Gastrocnemius medialis (tissue), 4 donors: Measurements from ENCODE around the gene CACNA1A. TPM values are rescaled to one million over a fixed set of nuclear protein-coding genes. Genes with fewer than 3 reads are reported as not detected.
"Not testable (repeated sequence)": the region's sequence is repeated elsewhere in the genome, so short reads cannot be mapped to it uniquely, and the experiment has no call there.

Source experiments
- ATAC-seq, 2 donors: fragments of 150-250 bp; one replicate each; pipeline ENCODE4 v1.9.1; 2016
- DNase-seq, 2 donors: peaks; one replicate each; pipeline ENCODE4 v3.0.0-alpha.2; 2019
- H3K27ac ChIP-seq, 4 donors: fragments of 200-600 bp; sonication (generic); 1 replicate in 1 of 4; 2 replicates in 3 of 4; pipeline ENCODE4 v1.5.1; 2016 to 2018; ENCODE audit warnings: mild to moderate bottlenecking in 2 of 4, moderate library complexity in 1 of 4
- H3K27me3 ChIP-seq, 3 donors: fragments of 200-600 bp; sonication (generic) in 2 of 3; 1 replicate in 1 of 3; 2 replicates in 2 of 3; pipeline versions ENCODE4 v1.5.1 to v1.6.0; 2016 to 2019; ENCODE audit warnings: mild to moderate bottlenecking in 1 of 3, moderate library complexity in 1 of 3
- H3K36me3 ChIP-seq, 2 donors: fragments of 200-600 bp; sonication (generic) in 1 of 2; one replicate each; pipeline ENCODE4 v1.5.1; 2017 to 2018
- H3K4me1 ChIP-seq, 2 donors: fragments of 200-600 bp; sonication (generic) in 1 of 2; one replicate each; pipeline ENCODE4 v1.5.1; 2016 to 2017; ENCODE audit warnings: mild to moderate bottlenecking in 2 of 2
- H3K4me3 ChIP-seq, 4 donors: fragments of 200-600 bp; sonication (generic) in 3 of 4; 1 replicate in 1 of 4; 2 replicates in 3 of 4; pipeline ENCODE4 v1.5.1; 2016 to 2019; ENCODE audit warnings: mild to moderate bottlenecking in 2 of 4
- H3K9me3 ChIP-seq, 3 donors: fragments of 200-600 bp; sonication (generic) in 2 of 3; 1 replicate in 1 of 3; 2 replicates in 2 of 3; pipeline ENCODE4 v1.5.1; 2016 to 2019
- CTCF ChIP-seq, 5 experiments: fragments of 450-650 bp in 3 of 5; fragments of 200-600 bp in 2 of 5; sonication (generic) in 2 of 5; IDR thresholded peaks in 4 of 5; conservative IDR thresholded peaks in 1 of 5; 1 replicate in 4 of 5; 2 replicates in 1 of 5; pipeline ENCODE4 v1.5.1; 2016 to 2019; ENCODE audit warnings: antibody characterized with exemption in 5 of 5, mild to moderate bottlenecking in 3 of 5, moderate library complexity in 3 of 5
- POLR2A ChIP-seq, 2 donors: fragments of 450-650 bp; IDR thresholded peaks; one replicate each; pipeline ENCODE4 v1.6.1; 2017; ENCODE audit warnings: antibody characterized with exemption in 2 of 2, mild to moderate bottlenecking in 2 of 2, moderate library complexity in 2 of 2
- in situ Hi-C, 4 donors: fragments of 200-750 bp; cut with MboI; loops; one replicate each; pipeline versions ENCODE4 v1.15.0 to v1.8.0; 2017; ENCODE audit warnings: low sequenced_read_pairs in 4 of 4
- intact Hi-C: fragments of 100-400 bp; cut with DNase I; formaldehyde crosslinking; loops from one replicate; pipeline ENCODE4 v1.15.1; 2023; ENCODE audit warnings: low total_unique reads
- total RNA-seq, 4 donors: library from RNA; depleted of rRNA; stranded (reverse); fragments of >200 nt; gene quantifications; one replicate each; pipeline versions ENCODE4 v1.1.0 to v1.2.3, GENCODE V29; 2016

The CACNA1A gene
- total RNA-seq, 4 donors from 2014 or later = 0.15 to 0.51 (median 0.33) TPM; not detected in 1

DNA sequence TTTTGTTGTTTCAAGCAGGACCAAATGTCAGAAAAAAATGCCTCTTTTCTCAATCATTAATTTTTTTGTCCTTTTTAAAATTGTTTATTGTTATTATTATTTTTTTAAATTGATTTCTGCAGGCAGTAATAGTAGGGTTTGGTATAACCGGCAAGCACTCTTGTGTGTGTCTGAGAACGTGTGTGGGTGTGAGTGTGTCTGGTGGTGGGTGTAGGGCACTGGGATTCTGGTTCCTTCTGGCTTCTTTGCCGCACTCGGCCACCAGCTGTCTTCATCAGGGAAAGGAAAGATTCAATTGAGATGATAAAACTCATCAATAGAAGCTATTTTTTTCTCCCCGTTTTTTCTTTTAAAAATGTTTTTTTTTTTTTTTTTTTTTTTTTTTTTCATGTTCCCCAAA, 299.7 kb downstream of the CACNA1A start:
- intact Hi-C loops = loop anchor here (5.0 kb wide), 1 partner anchor 54 kb away; the partner anchor contains the start of genes IER2 and STX10
- Histone ChIP-seq H3K27ac (no peak overlapping the region), H3K9me3 (no peaks in the 10 kb centered on the region), H3K36me3 (no peaks in the 10 kb centered on the region), H3K4me1 (no peaks in the 10 kb centered on the region), H3K27me3 (peaks cover 2 to 13% (median 11%) of the 10 kb centered on the region in 3 donors), H3K4me3 (no peak overlapping the region)
- no peak for DNase-seq
- ATAC-seq = no peak
- no peak for TF ChIP-seq POLR2A (IDR thresholded peaks at IDR 0.05)
- TF ChIP-seq CTCF (IDR thresholded peaks at IDR 0.05 in 4 of 5, conservative IDR thresholded peaks at IDR 0.05 in 1 of 5) = no peak
- in situ Hi-C loops = no loop called here

- DNase-seq, H3K27ac ChIP-seq, H3K36me3 ChIP-seq, H3K4me3 ChIP-seq, in situ Hi-C loops, H3K27me3 ChIP-seq, H3K4me1 ChIP-seq, H3K9me3 ChIP-seq, intact Hi-C loops, ATAC-seq: not testable (repeated sequence)
These were observed 304.2 kb downstream of the CACNA1A start for GRCh38 chr19:13202112-13202511.

GRCh38 chr19:13198634-13199033, 307.6 kb downstream of the CACNA1A start:
- in situ Hi-C loops = loop anchor here in 1 of 4 donors (10.0 kb wide), 1 partner anchor 66 kb away; no protein-coding TSS in a partner anchor
- TF ChIP-seq CTCF (IDR thresholded peaks at IDR 0.05 in 4 of 5, conservative IDR thresholded peaks at IDR 0.05 in 1 of 5) (no peak), POLR2A (IDR thresholded peaks at IDR 0.05) (no peak)
- no peak overlapping the region for H3K4me3 ChIP-seq
- no peaks in the 10 kb centered on the region for H3K27me3 ChIP-seq
- no peaks in the 10 kb centered on the region for H3K9me3 ChIP-seq
- no peak overlapping the region for H3K27ac ChIP-seq
- ATAC-seq (no peak), DNase-seq (no peak)
- H3K36me3 ChIP-seq = no peaks in the 10 kb centered on the region
- no peaks in the 10 kb centered on the region for H3K4me1 ChIP-seq
- intact Hi-C loops = no loop called here

- Histone ChIP-seq H3K36me3 (no peaks in the 10 kb centered on the region), H3K27me3 (no peaks in the 10 kb centered on the region), H3K4me3 (no peak overlapping the region), H3K9me3 (no peaks in the 10 kb centered on the region), H3K4me1 (no peaks in the 10 kb centered on the region), H3K27ac (no peak overlapping the region)
- ATAC-seq (no peak), DNase-seq (no peak)
- TF ChIP-seq POLR2A (IDR thresholded peaks at IDR 0.05) (no peak), CTCF (IDR thresholded peaks at IDR 0.05 in 4 of 5, conservative IDR thresholded peaks at IDR 0.05 in 1 of 5) (no peak)
- intact Hi-C loops = no loop called here
- in situ Hi-C loops = loop anchor here in 1 of 4 donors (10.0 kb wide), 1 partner anchor 69 kb away; no protein-coding TSS in a partner anchor
These were observed 310.6 kb downstream of the CACNA1A start for GRCh38 chr19:13195678-13196077.

- intact Hi-C loops = no loop called here
- in situ Hi-C loops = loop anchor here in 1 of 4 donors (10.0 kb wide), 1 partner anchor 74 kb away; no protein-coding TSS in a partner anchor
- ATAC-seq = no peak
These were observed 315.3 kb downstream of the CACNA1A start for GRCh38 chr19:13190781-13191540.

More at GRCh38 chr19:13190781-13191540, 315.3 kb downstream of the CACNA1A start:
- Histone ChIP-seq H3K4me1 (no peaks in the 10 kb centered on the region), H3K27me3 (no peaks in the 10 kb centered on the region), H3K9me3 (no peaks in the 10 kb centered on the region), H3K36me3 (no peaks in the 10 kb centered on the region), H3K4me3 (no peak overlapping the region), H3K27ac (no peak overlapping the region)
- TF ChIP-seq POLR2A (IDR thresholded peaks at IDR 0.05) (no peak), CTCF (IDR thresholded peaks at IDR 0.05 in 4 of 5, conservative IDR thresholded peaks at IDR 0.05 in 1 of 5) (no peak)
- no peak for DNase-seq
